Omental fat pad (tissue), 4 donors: ENCODE measurements around the gene KRTCAP2. TPM values are rescaled to one million over a fixed set of nuclear protein-coding genes. Genes with fewer than 3 reads are reported as not detected.
"Not testable (repeated sequence)": the region's sequence is repeated elsewhere in the genome, so short reads cannot be mapped to it uniquely, and the experiment has no call there.

Experiments used
- ATAC-seq: fragments of 150-250 bp; one replicate; pipeline ENCODE4 v1.9.1; 2016; ENCODE audit warnings: mild to moderate bottlenecking, moderate library complexity; ENCODE audit not compliant: low FRiP score
- DNase-seq: peaks from one replicate; pipeline ENCODE4 v3.0.0-alpha.2; 2019; ENCODE audit warnings: low spot score
- total RNA-seq, 4 donors: library from RNA; depleted of rRNA; stranded (reverse); fragments of >200 nt; gene quantifications; one replicate each; pipeline ENCODE4 v1.1.0, GENCODE V29; 2016
- TF ChIP-seq, protein P1 (sequence below), 3 donors: fragments of 450-650 bp; IDR thresholded peaks; one replicate each; pipeline ENCODE4 v1.5.1; 2016 to 2017; ENCODE audit warnings: antibody characterized with exemption in 3 of 3, mild to moderate bottlenecking in 3 of 3, moderate library complexity in 2 of 3

Gene KRTCAP2
- total RNA-seq, 4 donors from 2014 or later, result 77.9 to 171 (median 99.7) TPM

DNA sequence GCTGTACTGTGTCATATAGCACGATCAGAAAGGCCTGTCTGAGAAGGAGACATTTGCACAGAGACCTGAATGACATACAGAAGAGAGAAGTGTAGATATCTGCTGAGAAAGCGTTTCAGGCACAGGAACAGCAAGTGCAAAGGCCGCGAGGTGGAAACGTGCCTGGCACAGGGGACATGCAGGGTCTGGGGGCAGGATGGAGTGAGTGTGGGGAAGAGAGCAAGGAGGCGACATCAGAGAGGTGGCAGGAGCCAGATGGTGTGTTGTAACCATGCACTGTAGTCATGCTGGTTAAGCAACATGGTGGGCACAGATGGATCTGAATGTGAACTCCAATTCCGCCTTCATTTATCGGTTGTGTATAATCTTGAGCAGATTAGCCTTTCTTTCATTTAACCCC, 13.0 kb downstream of the KRTCAP2 start:
- DNase-seq, result no peak
- TF ChIP-seq, protein P1, sequence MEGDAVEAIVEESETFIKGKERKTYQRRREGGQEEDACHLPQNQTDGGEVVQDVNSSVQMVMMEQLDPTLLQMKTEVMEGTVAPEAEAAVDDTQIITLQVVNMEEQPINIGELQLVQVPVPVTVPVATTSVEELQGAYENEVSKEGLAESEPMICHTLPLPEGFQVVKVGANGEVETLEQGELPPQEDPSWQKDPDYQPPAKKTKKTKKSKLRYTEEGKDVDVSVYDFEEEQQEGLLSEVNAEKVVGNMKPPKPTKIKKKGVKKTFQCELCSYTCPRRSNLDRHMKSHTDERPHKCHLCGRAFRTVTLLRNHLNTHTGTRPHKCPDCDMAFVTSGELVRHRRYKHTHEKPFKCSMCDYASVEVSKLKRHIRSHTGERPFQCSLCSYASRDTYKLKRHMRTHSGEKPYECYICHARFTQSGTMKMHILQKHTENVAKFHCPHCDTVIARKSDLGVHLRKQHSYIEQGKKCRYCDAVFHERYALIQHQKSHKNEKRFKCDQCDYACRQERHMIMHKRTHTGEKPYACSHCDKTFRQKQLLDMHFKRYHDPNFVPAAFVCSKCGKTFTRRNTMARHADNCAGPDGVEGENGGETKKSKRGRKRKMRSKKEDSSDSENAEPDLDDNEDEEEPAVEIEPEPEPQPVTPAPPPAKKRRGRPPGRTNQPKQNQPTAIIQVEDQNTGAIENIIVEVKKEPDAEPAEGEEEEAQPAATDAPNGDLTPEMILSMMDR (IDR thresholded peaks at IDR 0.05), result no peak
- ATAC-seq, result no peak

DNA sequence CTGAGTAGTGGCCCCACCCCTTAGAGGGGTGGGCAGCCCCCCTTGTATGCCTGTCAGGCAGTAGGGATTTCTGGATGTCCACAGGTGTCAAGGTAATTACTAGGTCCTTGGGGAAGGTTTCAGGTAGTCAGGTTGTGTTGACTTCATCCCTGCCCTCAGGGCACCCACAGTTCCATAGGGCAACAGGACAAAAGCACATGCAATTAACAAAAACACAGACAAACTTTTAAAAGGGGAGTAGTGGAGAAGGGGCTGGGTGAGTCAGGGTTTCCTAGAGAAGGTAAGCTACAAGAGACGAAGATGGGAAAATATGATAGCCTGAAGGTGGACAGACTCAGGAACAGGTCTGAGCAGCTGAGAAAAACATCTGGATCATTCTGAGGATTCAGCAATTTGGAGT, 14.1 kb downstream of the KRTCAP2 start:
- ATAC-seq (no peak), DNase-seq (no peak)
- TF ChIP-seq, protein P1 (IDR thresholded peaks at IDR 0.05), result no peak

DNA sequence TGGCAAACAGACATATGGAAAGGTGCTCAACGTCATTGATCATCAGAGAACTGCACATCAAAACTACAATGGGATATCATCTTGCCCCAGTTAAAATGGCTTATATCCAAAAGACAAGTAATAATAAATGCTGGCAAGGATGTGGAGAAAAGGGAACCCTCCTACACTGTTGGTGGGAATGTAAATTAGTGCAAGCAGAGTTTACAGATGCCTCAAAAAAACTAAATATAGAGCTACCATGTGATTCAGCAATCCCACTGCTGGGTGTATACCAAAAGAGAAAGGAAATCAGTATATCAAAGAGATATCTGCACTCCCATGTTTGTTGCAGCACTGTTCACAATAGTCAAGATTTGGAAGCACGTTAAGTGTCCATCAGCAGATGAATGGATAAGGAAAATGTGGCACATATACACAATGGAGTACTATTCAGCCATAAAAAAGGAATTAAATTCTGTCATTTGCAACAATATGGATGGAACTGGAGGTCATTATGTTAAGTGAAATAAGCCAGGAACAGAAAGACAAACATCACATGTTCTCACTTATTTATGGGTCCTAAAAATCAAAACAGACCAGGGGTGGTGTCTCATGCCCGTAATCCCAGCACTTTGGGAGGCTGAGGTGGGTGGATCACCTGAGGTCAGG, 17.0 kb downstream of the KRTCAP2 start:
- not testable (repeated sequence) for DNase-seq, ATAC-seq

DNA sequence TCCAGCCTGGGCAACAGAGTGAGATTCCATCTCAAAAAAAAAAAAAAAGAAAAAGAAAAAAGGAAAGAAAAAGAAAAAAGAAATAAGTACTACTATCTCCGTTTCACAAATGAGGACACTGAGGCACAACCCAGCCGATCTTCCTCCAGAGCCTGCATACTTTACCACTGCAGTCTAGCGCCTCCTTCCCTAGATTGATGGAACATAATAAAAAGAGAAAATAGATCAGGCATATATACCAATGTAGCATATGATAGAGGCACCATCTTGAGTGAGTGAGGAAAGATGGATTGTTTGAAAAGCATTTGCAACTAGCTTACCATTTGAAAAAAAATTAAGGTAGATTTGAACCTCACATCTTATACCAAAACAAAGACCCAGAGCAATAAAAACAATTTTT, 27.6 kb downstream of the KRTCAP2 start:
- ATAC-seq, result no peak
- TF ChIP-seq, protein P1 (IDR thresholded peaks at IDR 0.05), result no peak
- no peak for DNase-seq

DNA sequence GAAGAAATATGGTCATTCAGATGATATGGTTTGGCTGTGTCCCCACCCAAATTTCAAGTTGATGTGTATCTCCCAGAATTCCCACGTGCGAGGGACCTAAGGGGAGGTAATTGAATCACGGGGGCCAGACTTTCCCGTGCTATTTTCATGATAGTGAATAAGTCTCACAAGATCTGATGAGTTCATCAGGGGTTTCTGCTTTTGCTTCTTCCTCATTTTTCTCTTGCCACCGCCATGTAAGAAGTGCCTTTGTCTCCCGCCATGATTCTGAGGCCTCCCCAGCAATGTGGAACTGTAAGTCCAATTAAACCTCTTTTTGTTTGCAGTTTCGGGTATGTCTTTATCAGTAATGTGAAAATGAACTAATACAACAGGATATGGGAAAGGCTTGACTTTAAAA, 31.4 kb downstream of the KRTCAP2 start:
- DNase-seq, result no peak
- no peak for ATAC-seq
- TF ChIP-seq, protein P1 (IDR thresholded peaks at IDR 0.05), result no peak

DNA sequence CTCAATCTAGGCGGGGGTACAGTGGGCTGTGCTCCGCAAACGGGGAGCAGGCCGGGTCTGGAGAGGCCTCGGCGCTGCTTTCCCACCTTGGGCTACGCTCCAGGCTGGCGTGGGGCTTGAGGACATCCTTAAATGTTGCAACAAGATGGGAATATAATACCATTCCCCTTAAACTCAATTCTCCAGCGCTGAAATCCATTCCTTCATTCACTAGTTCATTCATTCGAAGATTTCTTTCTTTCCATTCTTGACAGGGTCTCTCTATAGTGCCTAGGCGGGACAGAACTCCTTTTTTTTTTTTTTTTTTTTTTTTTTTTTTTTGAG, 32.5 kb downstream of the KRTCAP2 start:
- DNase-seq, result no peak
- TF ChIP-seq, protein P1 (IDR thresholded peaks at IDR 0.05), result no peak

DNA sequence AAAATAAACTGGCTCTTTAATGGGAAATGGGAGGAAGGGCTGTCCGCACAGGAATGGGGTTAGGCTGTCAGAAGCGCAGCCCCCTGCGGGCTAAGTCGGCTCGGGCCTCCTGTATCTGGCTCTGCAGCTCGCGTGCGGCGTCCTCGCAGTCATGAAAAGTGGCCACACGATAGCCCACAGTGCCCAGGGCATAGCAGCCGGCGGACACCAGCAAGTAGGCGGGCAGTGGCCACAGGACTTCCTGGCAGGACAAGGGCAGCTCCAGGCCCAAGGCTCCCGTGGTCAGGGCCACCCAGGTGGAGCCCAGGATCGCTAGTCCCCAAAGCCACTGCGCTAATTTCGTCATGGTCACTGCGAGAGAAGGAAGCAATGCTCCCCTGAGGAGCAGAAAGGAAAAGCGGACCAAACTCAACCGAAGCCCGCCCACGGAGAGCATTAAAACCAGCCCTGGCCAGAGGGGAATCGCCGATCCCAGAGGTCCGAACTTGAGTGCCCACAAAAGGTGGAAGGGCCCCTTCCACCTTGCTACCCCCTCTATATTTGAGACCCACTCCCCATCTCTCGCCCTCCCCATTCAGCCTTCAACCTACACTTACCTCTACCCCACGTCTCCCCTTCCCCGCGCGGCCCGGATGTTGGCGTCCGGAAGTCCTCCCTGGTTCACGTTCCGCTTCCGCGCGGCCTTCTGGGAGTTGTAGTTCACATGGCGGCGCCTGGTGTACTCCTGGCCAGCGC, 33.0 kb downstream of the KRTCAP2 start, which contains the start of gene DPM3:
Gene DPM3 (minus strand): TSS at position 637 of the 735 bp plus-strand sequence. CDS start 291 bp downstream, at position 346.
- TF ChIP-seq, protein P1 (IDR thresholded peaks at IDR 0.05), result no peak
- ATAC-seq (peak; percentile 71), DNase-seq (peak; percentile 94)

More for the DNA sequence above, 32.5 kb downstream of the KRTCAP2 start:
- no peak for ATAC-seq
